Transverse colon (tissue), 4 donors: Measurements from ENCODE around the gene GTF2I.

ENCODE experiments used
- CTCF ChIP-seq, 5 experiments: fragments of 200-600 bp in 3 of 5; fragments of 450-650 bp in 2 of 5; sonication (generic) in 3 of 5; IDR thresholded peaks; 1 replicate in 2 of 5; 2 replicates in 3 of 5; pipeline ENCODE4 v1.5.1; 2016 to 2017; ENCODE audit warnings: antibody characterized with exemption in 5 of 5, inconsistent platforms in 3 of 5, mild to moderate bottlenecking in 2 of 5, moderate library complexity in 1 of 5
- POLR2A ChIP-seq: fragments of 450-650 bp; IDR thresholded peaks from one replicate; pipeline ENCODE4 v1.6.1; 2016; ENCODE audit warnings: antibody characterized with exemption, mild to moderate bottlenecking, moderate library complexity
- POLR2AphosphoS5 ChIP-seq, 3 donors: sonication (generic); formaldehyde crosslinking; IDR thresholded peaks; one replicate each; pipeline ENCODE4 v1.6.1; 2016; ENCODE audit warnings: antibody characterized with exemption in 3 of 3

DNA sequence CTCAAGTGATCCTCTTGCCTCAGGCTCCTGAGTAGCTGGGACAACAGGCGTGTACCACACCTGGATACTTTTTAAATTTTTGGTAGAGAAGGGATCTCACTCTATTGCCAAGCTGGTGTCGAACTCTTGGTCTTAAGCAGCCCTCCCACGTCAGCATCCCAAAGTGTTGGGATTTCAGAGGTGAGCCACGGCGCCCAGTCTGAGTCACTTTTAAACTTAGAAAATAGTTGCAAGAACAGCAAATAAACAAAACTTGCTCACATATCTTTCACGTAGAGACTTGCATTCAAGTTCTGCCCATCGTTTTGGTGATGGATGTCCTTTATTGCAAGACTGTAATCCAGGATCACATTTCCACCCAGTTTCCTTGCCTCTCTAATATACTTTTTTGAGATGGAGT, 16.6 kb downstream of the GTF2I start:
- no peak for TF ChIP-seq CTCF (IDR thresholded peaks at IDR 0.05)
- TF ChIP-seq POLR2AphosphoS5 (IDR thresholded peaks at IDR 0.05) = no peak
- TF ChIP-seq POLR2A = no peak
